Esophagus squamous epithelium (tissue), 4 donors: ENCODE results near the gene MPND.

Source experiments
- POLR2A ChIP-seq, 4 donors: fragments of 450-650 bp; IDR thresholded peaks; one replicate each; pipeline ENCODE4 v1.6.1; 2017; ENCODE audit warnings: antibody characterized with exemption in 4 of 4, mild to moderate bottlenecking in 4 of 4, moderate library complexity in 3 of 4
- TF ChIP-seq, protein P1 (sequence below), 6 experiments: fragments of 450-650 bp in 4 of 6; fragments of 200-600 bp in 2 of 6; sonication (generic) in 2 of 6; IDR thresholded peaks; one replicate each; pipeline ENCODE4 v1.5.1; 2016 to 2019; ENCODE audit warnings: antibody characterized with exemption in 6 of 6, mild to moderate bottlenecking in 4 of 6, moderate library complexity in 4 of 6

- TF ChIP-seq, protein P1, sequence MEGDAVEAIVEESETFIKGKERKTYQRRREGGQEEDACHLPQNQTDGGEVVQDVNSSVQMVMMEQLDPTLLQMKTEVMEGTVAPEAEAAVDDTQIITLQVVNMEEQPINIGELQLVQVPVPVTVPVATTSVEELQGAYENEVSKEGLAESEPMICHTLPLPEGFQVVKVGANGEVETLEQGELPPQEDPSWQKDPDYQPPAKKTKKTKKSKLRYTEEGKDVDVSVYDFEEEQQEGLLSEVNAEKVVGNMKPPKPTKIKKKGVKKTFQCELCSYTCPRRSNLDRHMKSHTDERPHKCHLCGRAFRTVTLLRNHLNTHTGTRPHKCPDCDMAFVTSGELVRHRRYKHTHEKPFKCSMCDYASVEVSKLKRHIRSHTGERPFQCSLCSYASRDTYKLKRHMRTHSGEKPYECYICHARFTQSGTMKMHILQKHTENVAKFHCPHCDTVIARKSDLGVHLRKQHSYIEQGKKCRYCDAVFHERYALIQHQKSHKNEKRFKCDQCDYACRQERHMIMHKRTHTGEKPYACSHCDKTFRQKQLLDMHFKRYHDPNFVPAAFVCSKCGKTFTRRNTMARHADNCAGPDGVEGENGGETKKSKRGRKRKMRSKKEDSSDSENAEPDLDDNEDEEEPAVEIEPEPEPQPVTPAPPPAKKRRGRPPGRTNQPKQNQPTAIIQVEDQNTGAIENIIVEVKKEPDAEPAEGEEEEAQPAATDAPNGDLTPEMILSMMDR (IDR thresholded peaks at IDR 0.05), result no peak
- no peak for TF ChIP-seq POLR2A (IDR thresholded peaks at IDR 0.05)
Observed at GRCh38 chr19:4363571-4364304, 20.4 kb downstream of the MPND start.
